ENCODE data around the gene C10orf71. TPM values are rescaled to one million over a fixed set of nuclear protein-coding genes. Genes with fewer than 3 reads are reported as not detected.

Gene C10orf71
- total RNA-seq, 1 experiment from 2014 or later: not detected

- no peak overlapping the region for H3K4me3 Mint-ChIP-seq (ENCODE audit: unreplicated experiment)
- no peaks in the 10 kb centered on the region for H3K27me3 ChIP-seq (replicated peaks; ENCODE audit: control insufficient read depth, insufficient read depth, low read length)
- no peaks in the 10 kb centered on the region for H3K4me1 Mint-ChIP-seq (ENCODE audit: low read depth, unreplicated experiment)
- H3K4me3 ChIP-seq (ENCODE audit: low read depth, low read length): no peak overlapping the region
- H3K27ac Mint-ChIP-seq (ENCODE audit: unreplicated experiment): no peak overlapping the region
- DNase-seq: no peak
- CTCF ChIA-PET: interaction anchor here (0.6 kb wide), 1 partner anchor 60 kb away, joined by 3 read pairs; no protein-coding TSS in a partner anchor
- intact Hi-C loops (cut with micrococcal nuclease; ENCODE audit: unreplicated experiment): no loop called here
- POLR2A ChIA-PET: no interaction called here
- no peaks in the 10 kb centered on the region for H3K4me1 ChIP-seq
- H3K9me3 ChIP-seq: no peaks in the 10 kb centered on the region; the same call in 1 of the 2 replicates
- peaks cover 18% of the 10 kb centered on the region for H3K27me3 Mint-ChIP-seq (ENCODE audit: insufficient read depth, unreplicated experiment)
- no peaks in the 10 kb centered on the region for H3K36me3 Mint-ChIP-seq (ENCODE audit: insufficient read depth, unreplicated experiment)
- no peaks in the 10 kb centered on the region for H3K36me3 ChIP-seq (ENCODE audit: control insufficient read depth, insufficient read depth, low read length)
- TF ChIP-seq, protein P1, sequence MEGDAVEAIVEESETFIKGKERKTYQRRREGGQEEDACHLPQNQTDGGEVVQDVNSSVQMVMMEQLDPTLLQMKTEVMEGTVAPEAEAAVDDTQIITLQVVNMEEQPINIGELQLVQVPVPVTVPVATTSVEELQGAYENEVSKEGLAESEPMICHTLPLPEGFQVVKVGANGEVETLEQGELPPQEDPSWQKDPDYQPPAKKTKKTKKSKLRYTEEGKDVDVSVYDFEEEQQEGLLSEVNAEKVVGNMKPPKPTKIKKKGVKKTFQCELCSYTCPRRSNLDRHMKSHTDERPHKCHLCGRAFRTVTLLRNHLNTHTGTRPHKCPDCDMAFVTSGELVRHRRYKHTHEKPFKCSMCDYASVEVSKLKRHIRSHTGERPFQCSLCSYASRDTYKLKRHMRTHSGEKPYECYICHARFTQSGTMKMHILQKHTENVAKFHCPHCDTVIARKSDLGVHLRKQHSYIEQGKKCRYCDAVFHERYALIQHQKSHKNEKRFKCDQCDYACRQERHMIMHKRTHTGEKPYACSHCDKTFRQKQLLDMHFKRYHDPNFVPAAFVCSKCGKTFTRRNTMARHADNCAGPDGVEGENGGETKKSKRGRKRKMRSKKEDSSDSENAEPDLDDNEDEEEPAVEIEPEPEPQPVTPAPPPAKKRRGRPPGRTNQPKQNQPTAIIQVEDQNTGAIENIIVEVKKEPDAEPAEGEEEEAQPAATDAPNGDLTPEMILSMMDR (IDR thresholded peaks at IDR 0.05; ENCODE audit: insufficient read depth in 1 of 2, low read depth in 1 of 2, low read length in 1 of 2, severe bottlenecking in 1 of 2, unreplicated experiment in 1 of 2): no peak
- no TSS peak for BruUV-seq (replicated peaks)
- no peaks in the 10 kb centered on the region for H3K9me3 Mint-ChIP-seq (ENCODE audit: unreplicated experiment)
Measured at GRCh38 chr10:49361178-49361554, 62.2 kb downstream of the C10orf71 start.

GRCh38 chr10:49361735-49362568, 63.0 kb downstream of the C10orf71 start:
- H3K4me1 ChIP-seq: no peaks in the 10 kb centered on the region
- Mint-ChIP-seq H3K4me3 (ENCODE audit: unreplicated experiment) (no peak overlapping the region), H3K9me3 (ENCODE audit: unreplicated experiment) (no peaks in the 10 kb centered on the region), H3K27me3 (ENCODE audit: insufficient read depth, unreplicated experiment) (peaks cover 16% of the 10 kb centered on the region), H3K4me1 (ENCODE audit: low read depth, unreplicated experiment) (no peaks in the 10 kb centered on the region), H3K36me3 (ENCODE audit: insufficient read depth, unreplicated experiment) (no peaks in the 10 kb centered on the region), H3K27ac (ENCODE audit: unreplicated experiment) (no peak overlapping the region)
- no peaks in the 10 kb centered on the region for H3K27me3 ChIP-seq (replicated peaks; ENCODE audit: control insufficient read depth, insufficient read depth, low read length)
- DNase-seq: no peak
- intact Hi-C loops (cut with micrococcal nuclease; ENCODE audit: unreplicated experiment): no loop called here
- no TSS peak for BruUV-seq (replicated peaks)
- ChIA-PET CTCF (no interaction called here), POLR2A (no interaction called here)
- H3K36me3 ChIP-seq (ENCODE audit: control insufficient read depth, insufficient read depth, low read length): no peaks in the 10 kb centered on the region
- H3K9me3 ChIP-seq: no peaks in the 10 kb centered on the region; the same call in 1 of the 2 replicates
- TF ChIP-seq, protein P1 (IDR thresholded peaks at IDR 0.05; ENCODE audit: insufficient read depth in 1 of 2, low read depth in 1 of 2, low read length in 1 of 2, severe bottlenecking in 1 of 2, unreplicated experiment in 1 of 2): no peak
- H3K4me3 ChIP-seq (ENCODE audit: low read depth, low read length): no peak overlapping the region

DNA sequence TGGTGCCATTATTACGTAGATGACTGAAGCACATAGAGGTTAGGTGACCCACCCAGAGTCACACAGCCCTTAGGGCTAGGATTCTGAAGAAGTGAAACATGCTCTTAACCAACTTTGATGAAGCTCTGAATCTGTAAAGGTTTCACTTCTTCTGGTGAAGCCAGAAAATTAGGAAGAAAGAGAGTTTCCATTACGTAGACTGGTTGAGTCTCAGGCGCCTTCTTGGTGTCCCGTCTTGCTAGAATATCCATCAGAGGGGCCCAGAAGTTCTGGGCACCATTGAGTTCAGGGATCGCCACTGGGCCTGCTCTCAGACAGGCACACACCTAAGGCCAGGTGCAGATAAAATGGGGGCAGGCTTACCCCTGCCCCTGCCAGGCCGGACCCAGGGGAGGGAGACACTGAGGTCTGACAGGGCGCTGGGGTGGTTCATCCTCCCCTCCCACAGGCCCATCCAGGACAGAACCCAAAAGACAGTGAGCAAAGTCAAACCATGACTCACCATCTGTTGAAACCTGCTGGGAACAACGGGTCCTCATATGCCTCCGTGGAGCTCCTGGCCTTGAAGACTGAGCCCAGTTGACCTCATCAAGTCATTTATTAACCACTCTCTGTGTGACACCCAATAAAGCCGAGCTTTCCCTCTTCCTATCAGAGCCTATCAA, 63.8 kb downstream of the C10orf71 start:
- Mint-ChIP-seq H3K4me1 (ENCODE audit: low read depth, unreplicated experiment) (no peaks in the 10 kb centered on the region), H3K4me3 (ENCODE audit: unreplicated experiment) (no peak overlapping the region), H3K27me3 (ENCODE audit: insufficient read depth, unreplicated experiment) (peaks cover 16% of the 10 kb centered on the region), H3K36me3 (ENCODE audit: insufficient read depth, unreplicated experiment) (no peaks in the 10 kb centered on the region), H3K9me3 (ENCODE audit: unreplicated experiment) (no peaks in the 10 kb centered on the region), H3K27ac (ENCODE audit: unreplicated experiment) (no peak overlapping the region)
- BruUV-seq (replicated peaks): no TSS peak
- no peaks in the 10 kb centered on the region for H3K27me3 ChIP-seq (replicated peaks; ENCODE audit: control insufficient read depth, insufficient read depth, low read length)
- no peak overlapping the region for H3K4me3 ChIP-seq (ENCODE audit: low read depth, low read length)
- no peaks in the 10 kb centered on the region for H3K4me1 ChIP-seq
- ChIA-PET POLR2A (no interaction called here), CTCF (no interaction called here)
- intact Hi-C loops (cut with micrococcal nuclease; ENCODE audit: unreplicated experiment): no loop called here
- DNase-seq: no peak
- TF ChIP-seq, protein P1 (IDR thresholded peaks at IDR 0.05; ENCODE audit: insufficient read depth in 1 of 2, low read depth in 1 of 2, low read length in 1 of 2, severe bottlenecking in 1 of 2, unreplicated experiment in 1 of 2): no peak
- no peaks in the 10 kb centered on the region; the same call in 1 of the 2 replicates for H3K9me3 ChIP-seq
- no peaks in the 10 kb centered on the region for H3K36me3 ChIP-seq (ENCODE audit: control insufficient read depth, insufficient read depth, low read length)

Data from Caco-2 (cell line).